ENCODE data around the gene CTIF.
A peak's percentile ranks its signal among the peaks of the same experiment; 100 is the strongest.

CTIF gene

GRCh38 chr18:48533340-48534070, 5.3 kb upstream of the CTIF start:
- DNase-seq (ENCODE audit: low read depth, low spot score) = no peak

- DNase-seq (ENCODE audit: low read depth, low spot score) = peak; percentile 80
These were observed 4.5 kb upstream of the CTIF start for GRCh38 chr18:48534364-48534763.

- no peak for DNase-seq (ENCODE audit: low read depth, low spot score)
These were observed 2.9 kb upstream of the CTIF start for GRCh38 chr18:48535956-48536355.

GRCh38 chr18:48536516-48536915, 2.3 kb upstream of the CTIF start:
- DNase-seq (ENCODE audit: low read depth, low spot score) = no peak

- no peak for DNase-seq (ENCODE audit: low read depth, low spot score)
These were observed 797 bp downstream of the CTIF start for GRCh38 chr18:48539406-48540250.

- no peak for DNase-seq (ENCODE audit: low read depth, low spot score)
These were observed 1.6 kb downstream of the CTIF start for GRCh38 chr18:48540251-48541025.

- DNase-seq (ENCODE audit: low read depth, low spot score) = no peak
These were observed 2.4 kb downstream of the CTIF start for GRCh38 chr18:48541026-48541746.

- no peak for DNase-seq (ENCODE audit: low read depth, low spot score)
These were observed 3.0 kb downstream of the CTIF start for GRCh38 chr18:48541747-48542400.

- DNase-seq (ENCODE audit: low read depth, low spot score) = no peak
These were observed 3.8 kb downstream of the CTIF start for GRCh38 chr18:48542513-48543181.

GRCh38 chr18:48543228-48543627, 4.4 kb downstream of the CTIF start:
- no peak for DNase-seq (ENCODE audit: low read depth, low spot score)

GRCh38 chr18:48544116-48544515, 5.3 kb downstream of the CTIF start:
- no peak for DNase-seq (ENCODE audit: low read depth, low spot score)

- DNase-seq (ENCODE audit: low read depth, low spot score) = no peak
These were observed 6.0 kb downstream of the CTIF start for GRCh38 chr18:48544661-48545415.

GRCh38 chr18:48545757-48546321, 7.0 kb downstream of the CTIF start:
- no peak for DNase-seq (ENCODE audit: low read depth, low spot score)

GRCh38 chr18:48546396-48546795, 7.6 kb downstream of the CTIF start:
- no peak for DNase-seq (ENCODE audit: low read depth, low spot score)

GRCh38 chr18:48547531-48547981, 8.7 kb downstream of the CTIF start:
- no peak for DNase-seq (ENCODE audit: low read depth, low spot score)

GRCh38 chr18:48548011-48548771, 9.4 kb downstream of the CTIF start:
- no peak for DNase-seq (ENCODE audit: low read depth, low spot score)

GRCh38 chr18:48548921-48549320, 10.1 kb downstream of the CTIF start:
- DNase-seq (ENCODE audit: low read depth, low spot score) = no peak

- no peak for DNase-seq (ENCODE audit: low read depth, low spot score)
These were observed 11.4 kb downstream of the CTIF start for GRCh38 chr18:48550101-48550729.

All from smooth muscle cell of the brain vasculature (primary cell).